ENCODE measurements around the gene GSTT2B.
"Not testable (repeated sequence)": the region's sequence is repeated elsewhere in the genome, so short reads cannot be mapped to it uniquely, and the experiment has no call there.

The GSTT2B gene

DNA sequence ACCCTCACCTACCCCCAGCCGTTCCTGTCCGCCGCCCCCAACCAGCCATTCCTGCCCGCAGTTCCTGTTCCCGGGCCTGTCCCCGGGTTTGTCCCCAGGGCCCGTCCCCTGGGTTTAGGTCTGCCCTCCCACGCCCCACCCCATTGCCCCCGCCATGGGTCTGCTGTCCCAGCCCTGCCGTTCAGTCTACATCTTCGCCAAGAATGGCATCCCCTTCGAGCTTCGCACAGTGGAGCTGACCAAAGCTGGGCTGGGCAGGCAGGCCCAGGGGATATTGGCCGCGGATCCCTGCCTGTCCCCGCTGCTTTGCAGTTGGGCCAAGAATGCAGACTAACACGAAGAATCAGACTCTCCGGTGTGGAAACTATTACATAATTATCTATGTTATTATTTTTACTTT, 11.2 kb downstream of the GSTT2B start:
- not testable (repeated sequence) for DNase-seq (ENCODE audit: low read depth)

DNA sequence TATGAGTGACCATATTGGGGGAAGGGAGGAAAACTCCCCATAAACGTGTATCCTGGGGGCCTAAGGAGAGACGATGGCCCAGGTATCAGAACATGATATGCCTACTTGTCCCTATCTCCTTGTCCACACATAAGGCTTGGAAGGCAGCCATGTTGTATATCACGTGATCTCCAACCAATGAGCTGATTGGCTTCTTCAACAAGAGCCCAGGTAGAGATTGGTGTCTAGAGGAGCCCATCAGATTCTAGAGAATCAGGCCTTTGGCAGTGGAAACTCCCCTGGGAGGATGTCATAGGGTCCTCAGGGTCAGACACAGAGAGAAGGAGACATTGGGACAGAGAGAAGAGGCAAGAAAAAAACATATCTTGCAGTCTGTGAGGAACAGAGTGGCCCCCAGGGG, 13.6 kb downstream of the GSTT2B start:
- not testable (repeated sequence) for H3K4me3 ChIP-seq (ENCODE audit: control insufficient read depth, low read depth, low read length); DNase-seq (ENCODE audit: low read depth)

More for the DNA sequence above, 11.2 kb downstream of the GSTT2B start:
- H3K4me3 ChIP-seq (ENCODE audit: control insufficient read depth, low read depth, low read length): not testable (repeated sequence)

DNA sequence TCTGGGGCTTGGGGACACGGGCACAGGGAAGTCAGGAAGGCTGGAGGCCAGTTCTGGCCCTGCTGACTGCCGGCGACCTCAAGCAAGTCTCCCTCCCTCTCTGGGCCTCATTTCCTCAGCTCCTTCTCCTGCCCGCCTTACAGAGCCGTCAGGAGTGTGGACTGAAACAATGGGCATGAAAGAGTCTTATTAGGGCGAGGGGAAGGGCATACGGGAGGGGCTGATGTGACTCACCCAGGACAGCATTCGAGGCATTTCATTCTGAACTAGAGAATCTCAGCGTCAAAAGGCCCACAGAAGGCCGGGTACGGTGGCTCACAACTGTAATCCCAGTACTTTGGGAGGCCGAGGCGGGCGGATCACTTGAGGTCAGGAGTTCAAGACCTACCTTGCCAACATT, 20.8 kb downstream of the GSTT2B start:
- H3K4me3 ChIP-seq (ENCODE audit: control insufficient read depth, low read depth, low read length); DNase-seq (ENCODE audit: low read depth): not testable (repeated sequence)

DNA sequence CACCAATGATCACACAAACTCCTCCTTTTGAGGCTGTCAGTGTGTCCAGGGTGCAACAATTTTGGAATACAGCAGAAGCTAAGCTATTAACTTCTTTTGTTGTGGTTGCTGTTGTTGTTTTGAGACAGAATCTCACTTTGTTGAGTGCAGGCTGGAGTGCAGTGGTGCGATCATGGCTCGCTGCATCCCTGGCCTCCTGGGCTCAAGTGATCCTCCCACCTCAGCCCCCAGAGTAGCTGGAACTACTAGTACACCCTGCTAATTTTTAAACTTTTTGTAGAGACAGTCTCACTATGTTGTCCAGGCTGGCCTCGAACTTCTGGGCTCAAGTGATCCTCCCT, 22.0 kb downstream of the GSTT2B start:
- DNase-seq (ENCODE audit: low read depth): no peak
- H3K4me3 ChIP-seq (ENCODE audit: control insufficient read depth, low read depth, low read length): no peak overlapping the region
- TF ChIP-seq, protein P1, sequence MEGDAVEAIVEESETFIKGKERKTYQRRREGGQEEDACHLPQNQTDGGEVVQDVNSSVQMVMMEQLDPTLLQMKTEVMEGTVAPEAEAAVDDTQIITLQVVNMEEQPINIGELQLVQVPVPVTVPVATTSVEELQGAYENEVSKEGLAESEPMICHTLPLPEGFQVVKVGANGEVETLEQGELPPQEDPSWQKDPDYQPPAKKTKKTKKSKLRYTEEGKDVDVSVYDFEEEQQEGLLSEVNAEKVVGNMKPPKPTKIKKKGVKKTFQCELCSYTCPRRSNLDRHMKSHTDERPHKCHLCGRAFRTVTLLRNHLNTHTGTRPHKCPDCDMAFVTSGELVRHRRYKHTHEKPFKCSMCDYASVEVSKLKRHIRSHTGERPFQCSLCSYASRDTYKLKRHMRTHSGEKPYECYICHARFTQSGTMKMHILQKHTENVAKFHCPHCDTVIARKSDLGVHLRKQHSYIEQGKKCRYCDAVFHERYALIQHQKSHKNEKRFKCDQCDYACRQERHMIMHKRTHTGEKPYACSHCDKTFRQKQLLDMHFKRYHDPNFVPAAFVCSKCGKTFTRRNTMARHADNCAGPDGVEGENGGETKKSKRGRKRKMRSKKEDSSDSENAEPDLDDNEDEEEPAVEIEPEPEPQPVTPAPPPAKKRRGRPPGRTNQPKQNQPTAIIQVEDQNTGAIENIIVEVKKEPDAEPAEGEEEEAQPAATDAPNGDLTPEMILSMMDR (IDR thresholded peaks at IDR 0.05; ENCODE audit: control insufficient read depth, insufficient read depth, low read depth, low read length, missing control alignments): no peak

DNA sequence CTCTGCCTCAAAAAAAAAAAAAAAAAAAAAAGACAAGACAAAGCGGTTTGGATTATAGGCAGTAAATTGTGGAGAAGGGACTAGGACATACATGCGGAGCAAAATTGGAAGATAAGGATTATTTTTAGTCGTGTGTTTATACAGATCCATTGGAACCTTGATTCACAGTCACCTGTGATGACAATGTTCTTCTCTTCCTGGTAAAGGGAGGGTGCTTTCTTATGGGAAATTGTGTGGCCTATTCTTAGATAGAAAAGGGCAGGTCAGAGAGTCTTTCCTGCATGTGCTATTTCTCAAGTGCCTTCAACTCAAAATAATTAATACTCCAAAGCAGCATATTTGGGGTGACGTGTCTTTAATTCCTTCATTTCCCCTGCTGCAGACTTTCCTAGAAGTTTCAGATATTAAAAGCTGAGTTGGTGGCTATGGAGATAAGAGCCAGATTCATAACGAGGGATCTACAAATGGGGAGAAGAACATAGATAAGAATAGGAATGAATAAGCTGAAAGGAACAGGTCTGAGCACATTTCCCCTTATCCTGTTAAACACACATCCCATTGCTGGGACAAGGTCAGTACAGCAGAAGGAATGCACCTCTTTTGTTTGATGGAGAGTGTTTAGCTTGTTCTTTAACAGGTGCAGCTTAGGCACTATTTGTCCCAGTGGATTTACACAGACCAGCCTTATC, 22.5 kb downstream of the GSTT2B start:
- H3K4me3 ChIP-seq (ENCODE audit: control insufficient read depth, low read depth, low read length): no peak overlapping the region
- DNase-seq (ENCODE audit: low read depth): no peak
- TF ChIP-seq, protein P1 (IDR thresholded peaks at IDR 0.05; ENCODE audit: control insufficient read depth, insufficient read depth, low read depth, low read length, missing control alignments): no peak

DNA sequence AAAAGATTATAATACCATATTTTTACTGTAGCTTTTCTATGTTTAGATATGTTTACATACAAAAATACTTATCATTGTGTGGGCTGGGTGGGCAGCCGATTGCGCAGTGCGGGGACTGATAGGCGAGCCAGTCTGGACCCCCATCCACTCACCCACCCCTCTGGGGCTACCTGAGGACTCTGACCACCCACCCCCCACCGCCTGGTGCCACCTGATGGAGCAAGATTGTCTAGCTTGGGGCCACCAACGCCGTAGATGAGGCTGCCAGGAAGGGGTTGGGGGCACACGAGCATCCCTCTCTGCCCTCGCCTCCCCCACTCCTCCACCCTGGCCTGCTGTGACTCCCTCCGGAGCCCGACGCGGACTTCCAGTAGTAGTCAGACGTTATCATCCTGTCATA, 34.4 kb downstream of the GSTT2B start:
- DNase-seq (ENCODE audit: low read depth): no peak
- TF ChIP-seq, protein P1 (IDR thresholded peaks at IDR 0.05; ENCODE audit: control insufficient read depth, insufficient read depth, low read depth, low read length, missing control alignments): no peak
- H3K4me3 ChIP-seq (ENCODE audit: control insufficient read depth, low read depth, low read length): no peak overlapping the region

DNA sequence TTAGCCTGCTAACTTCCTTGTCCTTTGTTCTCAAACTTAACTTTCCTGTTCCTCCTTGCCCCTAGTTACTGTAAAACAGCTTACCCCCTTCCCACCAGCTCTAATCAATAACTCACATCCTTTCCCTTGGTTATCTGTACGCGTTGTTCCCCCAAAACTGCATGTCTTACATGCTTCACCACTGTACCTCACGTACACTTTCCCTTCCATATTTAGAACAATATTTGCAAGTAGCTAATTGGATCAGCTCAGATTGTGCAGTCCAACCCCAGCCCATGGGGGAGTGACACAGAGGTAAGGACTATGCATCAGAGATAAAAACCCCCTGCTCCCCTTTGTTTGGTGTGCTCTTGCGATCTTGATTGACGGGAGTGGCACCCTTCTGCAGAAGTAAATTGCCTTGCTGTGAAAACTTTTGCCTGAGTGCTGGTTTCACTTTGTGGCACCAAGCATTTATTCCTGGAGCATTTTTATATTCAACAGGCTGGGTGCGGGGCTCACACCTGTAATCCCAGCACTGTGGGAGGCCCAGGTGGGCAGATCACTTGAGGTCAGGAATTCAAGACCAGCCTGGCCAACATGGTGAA, 35.9 kb downstream of the GSTT2B start:
- TF ChIP-seq, protein P1 (IDR thresholded peaks at IDR 0.05; ENCODE audit: control insufficient read depth, insufficient read depth, low read depth, low read length, missing control alignments): no peak
- no peak overlapping the region for H3K4me3 ChIP-seq (ENCODE audit: control insufficient read depth, low read depth, low read length)
- DNase-seq (ENCODE audit: low read depth): no peak

DNA sequence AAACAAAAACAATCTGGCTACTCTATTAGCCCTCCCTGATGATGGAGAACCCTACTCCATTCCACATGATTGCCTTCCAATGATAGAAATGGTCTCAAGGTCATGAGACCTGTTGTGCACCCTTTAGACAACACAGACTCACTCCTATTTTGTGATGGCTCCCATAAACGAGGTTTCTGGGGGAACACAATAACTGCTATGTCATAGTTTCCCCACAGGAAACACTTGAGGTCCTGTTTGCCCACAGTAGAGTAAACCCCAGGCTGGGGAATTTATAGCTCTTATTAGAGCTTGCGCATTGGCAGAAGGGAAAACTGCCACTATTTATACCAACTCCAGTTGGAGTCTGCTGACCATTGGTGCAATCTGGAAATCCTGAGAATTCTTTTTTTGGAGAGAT, 38.1 kb downstream of the GSTT2B start:
- TF ChIP-seq, protein P1 (IDR thresholded peaks at IDR 0.05; ENCODE audit: control insufficient read depth, insufficient read depth, low read depth, low read length, missing control alignments): no peak
- H3K4me3 ChIP-seq (ENCODE audit: control insufficient read depth, low read depth, low read length): no peak overlapping the region
- DNase-seq (ENCODE audit: low read depth): no peak

DNA sequence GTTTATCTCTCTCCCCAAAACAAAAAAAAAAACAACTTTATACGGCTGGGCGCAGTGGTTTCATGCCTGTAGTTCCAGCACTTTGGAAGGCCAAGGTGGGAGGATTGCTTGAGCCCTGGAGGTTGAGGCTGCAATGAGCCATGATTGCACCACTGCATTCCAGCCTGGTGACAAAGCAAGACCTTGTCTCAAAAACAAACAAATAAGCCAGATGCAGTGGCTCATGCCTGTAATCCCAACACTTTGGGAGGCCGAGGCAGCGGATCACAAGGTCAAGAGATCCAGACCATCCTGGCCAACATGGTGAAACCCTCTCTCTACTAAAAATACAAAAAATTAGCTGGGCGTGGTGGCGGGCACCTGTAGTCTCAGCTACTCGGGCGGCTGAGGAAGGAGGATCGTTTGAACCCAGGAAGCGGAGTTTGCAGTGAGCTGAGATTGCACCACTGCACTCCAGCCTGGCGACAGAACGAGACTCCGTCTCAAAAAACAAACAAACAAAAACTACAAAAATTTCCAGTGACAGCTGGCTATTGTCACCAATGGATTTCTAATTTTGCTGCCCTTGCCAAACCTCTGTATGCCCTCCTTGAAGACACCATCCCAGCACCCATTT, 39.3 kb downstream of the GSTT2B start:
- DNase-seq (ENCODE audit: low read depth); H3K4me3 ChIP-seq (ENCODE audit: control insufficient read depth, low read depth, low read length): not testable (repeated sequence)

DNA sequence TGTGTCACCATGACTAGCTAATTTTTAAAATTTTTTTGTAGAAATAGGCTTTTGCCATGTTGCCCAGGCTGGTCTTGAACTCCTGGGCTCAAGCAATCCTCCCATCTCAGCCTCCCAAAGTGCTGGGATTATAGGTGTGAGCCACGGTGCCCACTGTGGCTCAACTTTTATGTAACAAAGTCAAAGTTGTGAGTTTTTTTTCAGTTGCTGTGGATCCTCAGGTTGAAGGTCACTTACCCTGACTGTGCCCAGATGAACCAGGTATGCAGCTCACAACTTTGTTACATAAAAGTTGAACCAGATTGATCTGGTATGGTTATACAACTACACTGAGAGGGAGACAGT, 40.8 kb downstream of the GSTT2B start:
- not testable (repeated sequence) for DNase-seq (ENCODE audit: low read depth); H3K4me3 ChIP-seq (ENCODE audit: control insufficient read depth, low read depth, low read length)
